Measurements from ENCODE around the gene F13A1. TPM values are rescaled to one million over a fixed set of nuclear protein-coding genes. Genes with fewer than 3 reads are reported as not detected.
A peak's percentile ranks its signal among the peaks of the same experiment; 100 is the strongest.
"Not testable (repeated sequence)": the region's sequence is repeated elsewhere in the genome, so short reads cannot be mapped to it uniquely, and the experiment has no call there.

The F13A1 gene
- polyA plus RNA-seq, 10 donors, result 42.0 to 93.9 (median 54.2) TPM

- DNase-seq, result no peak
These were observed 2.9 kb upstream of the F13A1 start for GRCh38 chr6:6323352-6323751.

DNA sequence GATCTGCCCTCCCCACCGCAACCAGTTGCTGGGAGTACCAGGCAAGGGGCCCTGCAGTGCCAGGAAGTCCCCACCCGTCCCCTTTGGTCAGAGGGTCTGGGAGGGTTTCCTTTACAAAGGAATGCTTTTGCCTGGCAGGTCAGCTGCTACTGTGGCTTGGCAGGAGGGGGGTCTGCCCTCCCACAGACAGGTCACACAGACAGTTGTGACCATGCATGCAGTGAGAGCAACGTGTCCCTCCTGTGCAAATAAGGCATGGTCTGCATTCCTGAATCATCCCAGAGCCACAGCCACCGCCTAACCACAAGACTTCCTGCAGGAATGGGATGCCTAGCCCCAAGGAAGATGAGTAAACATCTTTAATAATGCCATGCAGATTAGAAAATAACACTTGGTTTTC, 439 bp upstream of the F13A1 start:
- no peak for DNase-seq

DNA sequence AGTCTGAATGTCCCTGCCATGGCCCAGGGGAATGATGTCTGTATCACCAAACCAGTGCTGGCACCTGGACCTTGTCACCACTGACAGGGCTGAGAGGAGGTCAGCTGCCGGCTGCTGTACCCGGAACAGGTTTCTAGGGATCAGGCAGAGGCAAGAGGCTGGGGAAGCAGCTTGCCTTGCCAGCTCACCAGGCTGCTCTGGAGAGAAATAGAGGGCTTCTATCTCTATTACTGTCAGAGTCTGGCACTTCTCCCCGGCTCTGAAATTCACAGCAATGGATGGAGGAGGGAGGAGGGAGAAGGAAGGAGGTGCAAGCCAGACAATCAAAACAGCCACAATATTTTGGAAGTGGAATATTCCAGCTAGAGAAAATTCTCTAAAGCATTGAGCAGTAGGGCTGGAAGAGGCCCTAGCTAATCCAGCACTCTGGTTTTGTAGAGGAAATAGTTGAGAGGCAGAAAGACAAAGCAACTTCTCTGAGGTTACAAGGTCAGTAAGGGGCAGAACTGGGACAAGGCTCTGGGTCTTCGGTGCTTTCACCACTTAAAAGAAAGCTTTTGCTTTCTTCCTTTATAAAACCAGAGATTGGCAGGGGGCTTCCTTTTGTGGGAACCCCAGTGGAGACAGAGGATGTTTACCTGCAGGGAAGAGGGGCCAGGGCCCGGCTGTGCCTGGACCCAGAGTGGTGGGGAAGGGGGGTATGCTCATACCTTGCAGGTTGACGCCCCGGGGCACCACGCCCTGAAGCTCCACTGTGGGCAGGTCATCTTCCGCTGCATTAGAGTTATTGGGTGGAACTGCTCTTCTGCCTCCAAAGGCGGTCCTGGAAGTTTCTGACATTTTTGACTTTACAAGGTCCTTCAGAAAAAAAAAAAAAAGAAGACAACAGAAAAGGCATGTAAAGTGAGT, 2.4 kb downstream of the F13A1 start:
- no peak for DNase-seq

- DNase-seq, result no peak
These were observed 3.1 kb downstream of the F13A1 start for GRCh38 chr6:6317386-6317785.

DNA sequence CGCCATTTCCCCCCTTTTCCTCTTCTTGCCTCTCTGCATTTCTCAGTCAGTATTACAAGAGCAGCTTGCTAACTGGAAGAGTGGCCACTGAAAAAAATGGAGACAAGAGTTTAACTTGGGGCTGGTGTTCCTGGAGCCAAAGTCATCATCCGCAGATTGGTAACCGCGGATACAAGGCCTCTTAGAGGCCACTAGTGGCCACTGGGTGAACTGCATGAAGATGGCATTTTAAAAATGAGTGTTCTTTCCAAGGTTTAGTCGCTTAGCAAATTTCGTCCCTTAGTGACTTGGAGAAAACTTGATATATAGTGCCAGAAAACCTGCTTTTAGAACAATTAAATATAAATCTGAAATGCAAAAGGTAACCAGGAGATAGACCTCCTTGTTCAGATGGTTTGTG, 4.8 kb downstream of the F13A1 start:
- peak in 2 of 3 donors; percentile 67 to 71 for DNase-seq

DNA sequence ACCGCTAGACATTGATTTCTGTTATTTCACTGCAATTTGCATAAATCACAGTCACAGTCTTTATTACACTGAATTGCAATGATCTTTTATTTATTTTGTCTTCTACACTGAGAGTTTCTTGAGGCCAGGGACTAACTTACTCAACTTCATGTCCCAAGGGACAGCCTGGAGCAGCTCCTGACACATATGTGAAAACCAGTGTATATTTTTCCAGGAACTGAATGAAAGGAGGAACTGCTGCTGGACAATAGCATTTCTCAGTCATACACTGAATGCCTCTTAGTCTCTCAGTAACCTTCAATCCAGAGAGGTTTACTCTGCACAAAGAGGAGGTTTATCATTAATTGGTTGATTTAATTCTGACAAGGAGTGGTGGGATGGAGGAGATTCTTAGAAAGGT, 5.9 kb downstream of the F13A1 start:
- no peak for DNase-seq

- DNase-seq, result no peak
These were observed 7.5 kb downstream of the F13A1 start for GRCh38 chr6:6312901-6313441.

- DNase-seq, result no peak
These were observed 14.9 kb downstream of the F13A1 start for GRCh38 chr6:6305575-6305974.

DNA sequence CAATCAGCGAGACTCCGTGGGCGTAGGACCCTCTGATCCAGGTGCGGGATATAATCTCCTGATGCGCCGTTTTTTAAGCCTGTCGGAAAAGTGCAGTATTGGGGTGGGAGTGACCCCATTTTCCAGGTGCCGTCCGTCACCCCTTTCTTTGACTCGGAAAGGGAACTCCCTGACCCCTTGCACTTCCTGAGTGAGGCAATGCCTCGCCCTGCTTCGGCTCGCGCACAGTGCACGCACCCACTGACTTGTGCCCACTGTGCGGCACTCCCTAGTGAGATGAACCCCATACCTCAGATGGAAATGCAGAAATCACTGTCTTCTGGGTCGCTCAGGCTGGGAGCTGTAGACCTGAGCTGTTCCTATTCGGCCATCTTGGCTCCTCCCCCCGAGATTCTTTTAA, 20.1 kb downstream of the F13A1 start:
- DNase-seq, result not testable (repeated sequence)

DNA sequence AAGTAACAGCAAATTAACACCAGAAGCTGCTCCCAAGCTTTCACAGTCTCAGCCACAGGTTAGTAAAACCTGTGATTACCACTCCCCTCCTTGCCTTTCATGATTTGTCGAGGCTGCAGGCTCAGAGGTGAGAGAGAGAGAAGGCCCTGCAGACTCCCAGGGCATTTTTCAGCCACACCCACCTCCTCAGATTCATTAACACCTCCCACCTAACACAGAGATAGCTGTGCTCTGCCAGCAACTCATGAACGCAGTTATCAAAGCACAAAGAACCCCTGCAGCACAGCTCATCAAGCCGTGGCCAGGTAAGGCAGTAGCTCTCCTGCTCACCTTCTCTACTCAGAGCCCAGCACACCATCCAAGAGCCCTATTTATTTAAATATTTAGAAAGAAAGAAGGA, 27.1 kb downstream of the F13A1 start:
- DNase-seq, result no peak

GRCh38 chr6:6287415-6287814, 33.0 kb downstream of the F13A1 start:
- DNase-seq, result no peak

GRCh38 chr6:6285679-6286078, 34.8 kb downstream of the F13A1 start:
- no peak for DNase-seq

GRCh38 chr6:6284221-6284966, 36.1 kb downstream of the F13A1 start:
- peak; percentile 1 to 16 (median 3) for DNase-seq

DNA sequence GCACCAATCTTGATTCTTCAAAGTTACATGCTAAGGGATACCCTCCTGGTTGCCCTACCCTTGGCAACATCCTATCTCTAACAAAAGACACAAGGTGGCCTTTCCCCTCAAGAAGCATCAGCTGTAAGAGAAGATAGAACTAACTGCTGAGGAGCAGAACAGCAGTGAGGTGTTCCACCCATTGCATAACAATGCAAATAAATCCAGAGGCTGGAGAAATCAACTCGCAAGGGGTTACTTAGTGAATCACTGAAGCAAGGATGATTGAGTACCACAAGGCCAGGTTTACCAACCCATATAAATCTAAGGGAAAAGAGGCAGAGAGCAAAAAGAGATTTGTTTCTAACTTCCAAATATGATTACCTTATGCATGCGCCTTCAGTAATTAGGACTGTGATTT, 36.7 kb downstream of the F13A1 start:
- no peak for DNase-seq

- no peak for DNase-seq
These were observed 37.7 kb downstream of the F13A1 start for GRCh38 chr6:6282716-6283115.

DNA sequence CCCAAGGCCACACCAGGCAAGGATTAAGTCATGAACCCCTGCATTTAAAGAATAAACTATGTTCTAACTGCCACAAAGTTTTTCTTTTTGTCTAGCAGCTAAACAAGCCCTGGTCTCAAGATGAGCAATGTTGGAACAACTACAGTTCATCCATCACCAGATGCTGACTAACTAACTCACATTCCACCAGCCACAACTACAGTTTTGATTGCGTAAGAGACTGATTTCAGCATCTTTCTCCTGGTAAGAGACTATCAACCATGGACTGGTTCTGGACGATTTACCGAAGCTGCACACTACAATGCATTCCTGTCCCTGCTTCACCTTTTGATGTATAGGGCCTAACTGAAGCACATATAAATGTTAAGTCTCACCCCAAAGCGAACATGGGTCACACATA, 43.0 kb downstream of the F13A1 start:
- DNase-seq, result peak in 1 of 3 donors; percentile 76

DNA sequence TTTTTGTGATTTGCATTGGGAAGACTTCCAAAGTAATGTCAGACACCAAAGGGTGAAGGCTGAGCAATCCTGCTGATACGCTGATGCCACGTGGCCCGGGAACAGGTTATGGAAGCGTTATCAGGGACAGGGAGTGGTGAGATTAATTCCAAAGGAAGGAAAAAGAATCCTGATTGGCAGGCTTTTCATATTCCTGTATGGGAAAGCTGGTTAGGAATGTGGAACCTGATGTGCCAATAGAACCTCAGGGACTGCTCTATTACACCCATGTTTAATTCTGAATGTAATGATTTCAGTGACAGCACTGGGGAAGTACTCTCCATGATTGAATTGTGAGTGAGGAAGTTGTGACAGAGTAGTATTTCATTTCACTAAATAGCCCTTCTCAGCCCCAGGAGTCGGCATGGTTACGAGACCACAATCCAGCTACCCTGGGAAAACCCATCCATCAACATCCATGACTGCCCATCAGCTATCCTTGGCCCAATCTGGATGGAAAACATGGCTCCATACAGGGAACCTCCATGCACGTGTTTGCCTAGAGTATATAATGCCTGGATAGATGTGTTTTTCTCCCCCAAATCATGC, 49.4 kb downstream of the F13A1 start:
- DNase-seq, result no peak

DNA sequence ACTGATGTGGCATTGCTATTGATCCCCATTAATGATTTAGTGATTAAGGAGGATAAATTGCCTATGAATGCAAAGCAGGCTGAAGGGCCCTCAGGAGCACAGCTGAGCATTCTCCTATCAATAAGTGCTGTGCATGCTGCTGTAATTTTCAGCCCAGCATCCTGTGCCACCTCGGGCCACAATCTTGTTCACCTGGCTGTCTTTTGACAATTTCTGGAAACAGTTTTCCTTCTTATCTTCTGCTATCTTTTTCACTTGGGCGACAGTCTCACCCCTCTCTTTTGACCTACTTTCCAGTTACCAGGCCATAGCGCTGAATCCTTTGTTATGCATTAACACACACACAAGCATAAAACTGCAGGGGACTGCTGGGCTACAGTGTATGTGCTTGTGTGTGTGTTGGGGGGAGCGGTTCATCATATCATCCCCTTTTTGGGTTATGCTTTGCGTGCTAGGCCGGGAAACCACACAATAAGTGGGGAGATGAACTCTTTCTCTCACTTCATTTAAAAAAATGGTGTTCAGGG, 60.2 kb downstream of the F13A1 start:
- no peak for DNase-seq

DNA sequence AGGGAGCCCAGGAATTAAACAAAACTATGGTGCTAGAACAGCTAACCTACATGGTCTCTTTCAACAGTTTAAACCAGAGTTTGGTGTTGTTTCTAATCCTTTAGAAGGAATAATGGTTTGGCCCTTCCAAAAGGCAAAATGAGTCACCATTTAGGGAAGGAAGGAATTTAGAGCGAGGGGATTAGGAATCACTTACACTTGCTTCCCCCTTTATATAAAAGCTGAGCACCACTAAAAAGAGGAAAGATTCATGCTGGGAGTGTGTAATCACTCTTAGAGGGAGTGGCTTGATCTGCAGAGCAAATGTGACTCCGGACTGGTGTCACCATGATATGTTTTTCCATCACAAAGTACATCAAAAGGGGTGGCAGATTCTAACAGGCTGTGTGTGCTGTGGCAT, 63.6 kb downstream of the F13A1 start:
- peak in 1 of 3 donors; percentile 10 for DNase-seq

DNA sequence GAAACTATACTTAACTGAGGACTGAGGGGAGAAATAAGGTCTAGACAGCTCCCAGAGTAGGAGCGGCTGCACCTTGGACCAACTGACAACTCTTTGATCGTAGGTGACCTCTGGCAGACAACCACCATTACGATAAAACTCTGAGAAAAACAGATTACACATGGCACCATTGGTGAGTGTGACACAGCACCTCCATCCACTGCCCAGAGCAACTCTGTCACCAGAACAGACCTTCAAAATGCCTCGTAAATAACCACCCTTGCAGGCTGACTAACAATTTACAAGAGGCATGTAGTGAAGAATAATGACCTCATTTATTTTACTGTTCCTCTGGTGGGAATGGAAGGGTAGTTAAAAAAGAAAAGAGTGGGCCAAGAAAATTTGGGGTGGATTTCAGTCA, 64.2 kb downstream of the F13A1 start:
- DNase-seq, result no peak

GRCh38 chr6:6251555-6252280, 68.7 kb downstream of the F13A1 start:
- DNase-seq, result no peak

Data from muscle of back (tissue), 11 donors.